NCI-H748 (cell line): Measurements from ENCODE around the gene HSD17B14.
A peak's percentile ranks its signal among the peaks of the same experiment; 100 is the strongest.
"Not testable (repeated sequence)": the region's sequence is repeated elsewhere in the genome, so short reads cannot be mapped to it uniquely, and the experiment has no call there.

Experiments used
- DNase-seq: peaks from one replicate; lab custom pipeline; 2025; ENCODE audit not compliant: unreplicated experiment; lab: John Stamatoyannopoulos, UW

Gene HSD17B14

DNA sequence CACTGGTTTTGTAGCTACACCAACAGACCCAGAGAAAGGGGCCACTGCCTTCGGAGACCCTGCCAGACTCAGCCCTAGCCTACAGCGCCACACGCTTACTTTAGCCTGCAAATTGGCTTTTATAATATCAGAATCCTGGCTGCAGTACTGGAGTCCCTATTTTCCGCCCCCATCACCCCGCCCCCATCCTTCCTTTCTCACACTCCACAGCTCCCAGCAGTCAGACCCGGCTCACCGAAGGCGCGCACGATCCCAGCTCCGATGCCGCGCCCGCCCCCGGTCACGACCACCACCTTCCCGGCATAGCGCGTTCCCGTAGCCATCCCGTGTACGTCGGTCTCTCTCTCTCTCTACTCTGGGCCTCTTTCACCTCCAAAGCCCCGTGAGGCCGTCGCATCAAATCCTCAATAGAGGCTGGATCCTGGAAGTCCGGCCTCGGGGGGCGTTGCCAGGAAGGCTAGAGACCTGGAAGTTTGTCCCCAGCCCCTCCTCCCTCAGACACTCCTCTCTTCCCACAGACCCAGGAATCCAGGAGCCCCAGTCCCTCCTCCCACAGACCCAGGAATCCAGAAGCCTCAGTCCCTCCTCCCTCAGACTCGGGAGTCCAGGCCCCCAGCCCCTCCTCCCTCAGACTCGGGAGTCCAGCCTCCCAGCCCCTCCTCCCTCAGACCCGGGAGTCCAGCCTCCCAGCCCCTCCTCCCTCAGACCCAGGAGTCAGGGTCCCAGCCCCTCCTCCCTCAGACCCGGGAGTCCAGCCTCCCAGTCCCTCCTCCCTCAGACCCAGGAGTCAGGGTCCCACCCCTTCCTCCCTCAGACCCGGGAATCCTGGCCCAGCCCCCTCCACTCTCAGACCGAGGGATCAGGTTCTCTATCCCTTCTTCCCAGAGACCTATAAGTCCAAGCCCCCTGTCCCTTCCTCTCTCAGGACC lies at the start of gene HSD17B14:
Gene HSD17B14, minus strand, starts transcription at position 403 of the 929 bp plus-strand sequence. Its CDS starts 80 bp downstream, at position 323.
- peak; percentile 71 for DNase-seq

DNA sequence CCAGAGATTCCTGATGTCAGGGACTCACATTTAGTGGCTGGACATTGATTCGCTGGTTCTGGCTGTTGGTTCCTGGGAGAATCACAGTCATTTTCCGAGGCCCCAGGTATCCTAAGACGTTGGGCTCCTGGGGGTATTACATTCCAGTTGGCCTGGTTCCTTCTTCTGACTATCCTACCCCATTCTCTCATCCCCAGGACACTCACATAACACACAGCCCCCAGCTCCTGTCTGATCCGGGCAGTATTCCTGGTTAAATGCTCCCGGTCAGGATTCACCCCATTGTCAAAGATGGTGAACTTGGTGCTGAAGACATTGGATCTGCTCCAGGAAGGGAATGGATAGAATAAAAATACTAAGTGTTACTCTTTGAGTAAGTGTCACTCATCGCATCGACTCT lies 47.4 kb upstream of the HSD17B14 start:
- DNase-seq, result no peak

- peak; percentile 17 for DNase-seq
These were observed 45.7 kb upstream of the HSD17B14 start for GRCh38 chr19:48881741-48882657.

GRCh38 chr19:48879696-48880095 lies 43.4 kb upstream of the HSD17B14 start:
- not testable (repeated sequence) for DNase-seq

DNA sequence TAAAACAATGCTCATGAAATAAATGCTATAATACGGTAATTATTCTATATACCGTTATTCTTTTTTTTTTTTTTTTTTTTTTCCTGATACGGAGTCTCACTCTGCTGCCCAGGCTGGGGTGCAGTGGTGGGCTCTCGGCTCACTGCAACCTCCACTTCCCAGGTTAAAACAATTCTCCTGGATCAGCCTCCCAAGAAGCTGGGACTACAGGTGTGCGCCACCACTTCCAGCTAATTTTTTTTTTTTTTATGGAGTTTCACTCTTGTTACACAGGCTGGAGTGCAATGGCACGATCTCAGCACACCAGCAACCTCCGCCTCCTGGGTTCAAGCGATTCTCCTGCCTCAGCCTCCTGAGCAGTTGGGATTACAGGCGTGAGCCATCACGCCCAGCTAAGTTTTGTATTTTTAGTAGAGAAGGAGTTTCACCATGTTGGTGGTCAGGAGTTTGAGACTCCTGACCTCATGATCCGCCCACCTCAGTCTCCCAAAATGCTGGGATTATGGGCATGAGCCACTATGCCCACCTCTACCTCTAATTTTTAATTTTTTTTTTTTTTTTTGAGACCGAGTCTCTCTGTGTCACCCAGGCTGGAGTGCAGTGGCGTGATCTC lies 42.8 kb upstream of the HSD17B14 start:
- DNase-seq, result no peak

DNA sequence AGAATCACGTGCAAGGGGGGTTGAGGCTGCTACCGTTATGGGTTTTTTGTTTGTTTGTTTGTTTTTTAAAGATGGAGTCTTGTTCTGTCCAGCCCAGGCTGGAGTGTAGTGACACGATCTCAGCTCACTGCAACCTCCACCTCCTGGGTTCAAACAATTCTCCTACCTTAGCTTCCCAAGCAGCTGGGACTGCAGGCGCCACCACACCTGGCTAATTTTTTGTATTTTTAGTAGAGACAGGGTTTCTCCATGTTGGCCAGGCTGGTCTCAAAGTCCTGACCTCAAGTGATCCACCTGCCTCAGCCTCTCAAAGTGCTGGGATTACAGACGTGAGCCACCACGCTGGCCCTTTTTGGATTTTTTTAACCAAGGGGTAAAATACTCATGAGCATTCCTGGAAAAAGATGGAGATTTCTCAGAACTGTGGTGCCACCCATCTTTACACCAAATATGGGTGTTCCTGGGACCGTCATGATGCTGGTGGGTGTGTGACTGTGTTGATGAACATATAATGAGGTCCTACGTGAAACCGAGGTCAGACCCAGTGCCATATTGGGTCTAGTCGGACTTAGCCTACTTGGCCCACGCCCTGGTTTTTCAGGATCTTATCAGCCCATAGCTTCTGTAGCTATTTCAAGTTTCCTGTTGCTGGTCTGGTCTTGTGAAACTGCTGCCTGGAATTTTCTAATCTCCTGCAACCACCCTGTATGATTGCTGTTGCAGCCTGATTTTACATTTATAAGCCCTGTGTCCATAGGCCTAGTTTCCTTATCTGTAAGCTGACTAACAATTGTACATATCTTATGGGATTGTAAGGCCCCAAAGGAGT lies 42.1 kb upstream of the HSD17B14 start:
- DNase-seq, result no peak

GRCh38 chr19:48877855-48878195 lies 41.5 kb upstream of the HSD17B14 start:
- DNase-seq, result no peak

DNA sequence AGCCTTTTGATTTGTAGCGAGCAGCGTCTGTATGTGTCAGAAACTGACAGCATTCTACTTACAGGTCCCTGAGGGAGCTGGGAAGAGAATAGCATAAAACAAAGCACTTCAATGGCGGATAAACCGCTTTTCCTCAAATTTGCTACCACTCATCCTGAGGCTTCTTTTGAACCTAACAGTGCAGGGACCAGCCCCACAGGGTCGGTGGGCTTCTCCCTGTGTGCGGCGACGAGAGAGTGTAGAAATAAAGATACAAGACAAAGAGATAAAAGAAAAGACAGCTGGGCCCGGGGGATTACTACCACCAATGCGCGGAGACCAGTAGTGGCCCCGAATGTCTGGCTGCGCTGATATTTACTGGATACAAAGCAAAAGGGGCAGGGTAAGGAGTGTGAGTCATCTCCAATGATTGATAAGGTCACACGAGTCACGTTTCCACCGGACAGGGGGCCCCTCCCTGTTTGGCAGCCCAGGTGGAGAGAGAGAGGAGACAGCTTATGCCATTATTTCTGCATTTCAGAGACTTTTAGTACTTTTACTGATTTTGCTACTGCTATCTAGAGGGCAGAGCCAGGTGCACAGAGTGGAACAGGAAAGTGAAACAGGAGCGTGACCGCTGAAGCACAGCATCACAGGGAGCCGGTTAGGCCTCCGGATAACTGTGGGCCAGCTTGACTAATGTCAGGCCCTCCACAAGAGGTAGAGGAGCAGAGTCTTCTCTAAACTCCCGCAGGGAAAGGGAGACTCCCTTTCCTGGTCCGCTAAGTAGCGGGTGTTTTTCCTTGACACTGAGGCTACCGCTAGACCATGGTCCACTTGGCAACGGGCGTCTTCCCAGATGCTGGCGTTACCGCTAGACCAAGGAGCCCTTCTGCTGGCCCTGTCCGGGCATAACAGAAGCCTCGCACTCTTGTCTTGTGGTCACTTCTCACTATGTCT lies 40.0 kb upstream of the HSD17B14 start:
- not testable (repeated sequence) for DNase-seq

GRCh38 chr19:48874303-48875135 lies 38.2 kb upstream of the HSD17B14 start:
- DNase-seq, result peak; percentile 54

- no peak for DNase-seq
These were observed 37.4 kb upstream of the HSD17B14 start for GRCh38 chr19:48873476-48874302.

DNA sequence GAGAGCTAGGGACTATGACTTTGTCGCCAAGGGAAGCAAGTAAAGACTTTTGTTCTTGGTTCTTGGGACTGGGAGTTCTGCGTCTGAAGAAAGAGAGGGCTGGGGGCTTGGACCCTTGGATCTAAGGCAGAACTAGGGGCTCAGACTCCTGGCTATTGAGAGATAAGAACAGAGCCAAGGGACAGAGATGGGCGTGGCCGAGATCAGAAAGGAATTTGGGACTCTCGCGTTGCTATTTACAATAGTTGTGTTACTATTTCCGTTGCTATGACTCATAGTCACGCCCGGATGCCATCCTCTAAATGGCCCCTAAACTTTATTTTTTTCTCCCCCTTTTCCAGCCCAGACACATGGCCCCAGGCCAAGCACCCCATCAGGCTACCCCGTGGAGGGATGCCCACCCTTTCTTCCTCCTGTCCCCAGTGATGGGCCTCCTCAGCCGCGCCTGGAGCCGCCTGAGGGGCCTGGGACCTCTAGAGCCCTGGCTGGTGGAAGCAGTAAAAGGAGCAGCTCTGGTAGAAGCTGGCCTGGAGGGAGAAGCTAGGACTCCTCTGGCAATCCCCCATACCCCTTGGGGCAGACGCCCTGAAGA lies 36.7 kb upstream of the HSD17B14 start:
- DNase-seq, result peak; percentile 91

DNA sequence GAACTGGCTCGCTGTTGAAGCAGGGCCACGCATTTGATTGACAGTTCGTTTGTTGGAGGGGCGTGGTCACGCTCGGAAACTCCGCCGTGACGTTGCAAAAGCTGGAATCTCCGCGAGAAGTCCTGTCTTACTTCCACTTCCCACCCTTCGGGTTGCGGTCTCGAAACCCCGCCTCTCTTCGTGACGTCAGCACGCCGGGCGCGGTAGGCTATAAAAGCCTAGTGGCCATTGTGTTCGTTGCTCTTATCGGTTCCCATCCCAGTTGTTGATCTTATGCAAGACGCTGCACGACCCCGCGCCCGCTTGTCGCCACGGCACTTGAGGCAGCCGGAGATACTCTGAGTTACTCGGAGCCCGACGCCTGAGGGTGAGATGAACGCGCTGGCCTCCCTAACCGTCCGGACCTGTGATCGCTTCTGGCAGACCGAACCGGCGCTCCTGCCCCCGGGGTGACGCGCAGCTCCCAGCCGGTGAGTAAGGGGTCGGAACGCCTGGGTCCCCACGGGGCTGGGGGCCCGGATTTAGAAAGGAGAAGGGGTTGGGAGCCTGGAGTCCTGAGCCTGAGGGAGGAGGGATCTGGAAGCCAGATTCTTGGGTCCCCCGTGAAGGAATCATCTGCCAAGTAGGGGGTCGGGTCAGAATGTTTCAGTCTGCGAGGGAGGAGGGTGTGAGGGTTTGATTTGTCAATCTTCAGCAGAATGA lies 36.0 kb upstream of the HSD17B14 start, which contains the start of gene PPP1R15A:
Gene PPP1R15A, plus strand, starts transcription at position 240 of the 702 bp plus-strand sequence. CDS start 813 bp downstream, outside the sequence.
- DNase-seq, result peak; percentile 99

- not testable (repeated sequence) for DNase-seq
These were observed 35.3 kb upstream of the HSD17B14 start for GRCh38 chr19:48871471-48872181.

DNA sequence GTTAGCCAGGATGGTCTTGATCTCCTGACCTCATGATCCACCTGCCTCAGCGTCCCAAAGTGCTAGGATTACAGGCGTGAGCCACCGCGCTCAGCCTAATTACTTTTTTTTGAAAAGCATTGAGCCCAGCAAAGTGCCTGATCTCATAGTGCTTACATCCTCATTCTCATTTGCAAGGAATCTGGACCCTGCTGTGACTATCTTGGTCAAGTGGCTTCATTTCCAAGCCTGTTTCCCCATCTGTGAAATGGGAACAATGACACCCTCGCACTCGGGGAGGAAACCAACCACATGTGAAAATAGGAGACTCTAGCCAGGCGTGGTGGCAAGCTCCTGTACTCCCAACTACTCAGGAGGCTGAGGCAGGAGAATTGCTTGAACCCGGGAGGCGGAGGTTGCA lies 33.8 kb upstream of the HSD17B14 start:
- DNase-seq, result no peak

DNA sequence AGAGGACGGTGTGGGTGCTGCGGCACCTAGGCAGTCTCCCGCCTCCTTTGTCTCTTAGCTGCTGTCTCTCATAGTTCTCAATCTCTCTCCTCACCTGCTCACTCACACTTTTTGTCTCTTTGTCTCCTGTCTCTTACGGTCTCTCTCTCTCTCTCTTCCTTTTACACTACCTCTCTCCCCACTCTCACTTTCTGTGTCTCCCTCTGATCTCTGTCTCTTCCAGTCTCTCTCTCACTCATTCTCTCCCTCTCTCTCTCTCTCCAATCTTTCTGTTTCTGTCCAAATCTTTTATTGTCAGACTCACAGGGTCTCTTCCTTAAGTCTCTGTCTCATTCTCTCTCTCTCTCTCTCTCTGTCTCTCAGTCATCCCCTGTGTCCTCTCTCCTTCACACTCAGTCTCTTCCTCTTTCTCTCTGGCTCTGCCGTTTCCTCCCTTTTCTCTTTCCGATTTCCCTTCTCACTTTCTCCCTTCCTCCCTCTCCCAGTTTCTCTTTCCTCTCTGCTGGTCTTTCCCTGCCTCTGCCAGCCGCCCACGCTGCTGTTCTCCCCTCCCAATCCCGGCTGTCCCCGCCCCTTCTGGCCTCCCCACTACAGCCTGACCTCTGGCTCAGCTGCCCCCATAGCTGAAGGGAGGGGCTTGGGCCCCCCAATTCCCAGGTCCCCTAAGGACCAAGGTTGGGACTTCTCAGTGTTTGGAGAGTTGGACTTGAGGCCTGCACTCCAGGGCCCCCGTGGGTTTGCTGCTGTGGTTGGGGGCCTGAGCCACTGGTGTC lies 32.0 kb upstream of the HSD17B14 start, which contains the start of gene PLEKHA4:
Gene PLEKHA4, minus strand, starts transcription at position 504 of the 773 bp plus-strand sequence. CDS start 997 bp downstream, outside the sequence.
- DNase-seq, result no peak
